ENCODE measurements around the gene GTPBP1.

GTPBP1 gene

GRCh38 chr22:38755155-38755910 is 49.6 kb downstream of the GTPBP1 start:
- no peak overlapping the region for H3K14ac ChIP-seq (ENCODE audit: low read length)
- peak overlapping the region; percentile 66 to 86 for H3K4me3 ChIP-seq (ENCODE audit: low read length in 2 of 2)
- peak overlapping the region; percentile 85 for H3K18ac ChIP-seq (ENCODE audit: low read length)
- peak overlapping the region; percentile 85 for H3K9ac ChIP-seq (ENCODE audit: low read depth, low read length, poor library complexity)
- H3K9me3 ChIP-seq (replicated peaks in 1 of 2; ENCODE audit: control insufficient read depth in 2 of 2, insufficient read depth in 1 of 2, low read depth in 1 of 2, low read length in 2 of 2) = no peaks in the 10 kb centered on the region
- peaks cover 2% of the 10 kb centered on the region for H3K79me1 ChIP-seq (ENCODE audit: low read depth, low read length)
- peak overlapping the region; percentile 72 for H3K4me2 ChIP-seq (ENCODE audit: insufficient read depth, low read length, poor library complexity, severe bottlenecking)
- peak overlapping the region; percentile 42 for H2BK15ac ChIP-seq (ENCODE audit: low read length)
- whole genome bisulfite sequencing, 2 donors (ENCODE audit: extremely low coverage in 2 of 2, insufficient read length in 2 of 2, insufficient replicate concordance in 1 of 2) = no CpG with 5 or more reads among the region's 74 CpGs
- H2BK120ac ChIP-seq (ENCODE audit: low read depth, low read length) = no peak overlapping the region
- peaks cover 0 to 7% (median 0%) of the 10 kb centered on the region in 3 experiments for H3K27me3 ChIP-seq (ENCODE audit: control insufficient read depth in 3 of 3, insufficient read depth in 3 of 3, low read depth in 1 of 3, low read length in 3 of 3)
- H4K8ac ChIP-seq (ENCODE audit: low read depth, low read length) = no peak overlapping the region
- H2BK12ac ChIP-seq (ENCODE audit: low read length) = no peak overlapping the region
- DNase-seq (ENCODE audit: low spot score) = peak; percentile 69
- H2AK5ac ChIP-seq (ENCODE audit: low read depth, low read length) = no peak overlapping the region
- no peak overlapping the region for H3K23ac ChIP-seq (ENCODE audit: low read depth, low read length, poor library complexity)
- H3K36me3 ChIP-seq (replicated peaks in 1 of 2; ENCODE audit: control insufficient read depth in 2 of 2, insufficient read depth in 2 of 2, low read length in 2 of 2) = peaks cover 15 to 32% of the 10 kb centered on the region in 2 donors
- peak overlapping the region; percentile 54 for H3K27ac ChIP-seq (replicated peaks; ENCODE audit: low read length)
- H2AFZ ChIP-seq (ENCODE audit: low read length) = peak overlapping the region; percentile 95
- no peak overlapping the region for H2BK5ac ChIP-seq (ENCODE audit: low read length)
- no peak overlapping the region for H4K91ac ChIP-seq (ENCODE audit: low read depth, low read length, poor library complexity)
- H3K4me1 ChIP-seq (ENCODE audit: control insufficient read depth in 2 of 2, insufficient read depth in 1 of 2, low read depth in 1 of 2, low read length in 2 of 2) = peaks cover 1 to 9% of the 10 kb centered on the region in 2 donors
- H3K4ac ChIP-seq (ENCODE audit: low read length) = no peak overlapping the region

- H2BK5ac ChIP-seq (ENCODE audit: low read length) = no peak within 1 kb of the TSS
- peak within 1 kb of the TSS; percentile 97 for H3K18ac ChIP-seq (ENCODE audit: low read length)
- WGBS, 2 donors (ENCODE audit: extremely low coverage in 2 of 2, insufficient read length in 2 of 2, insufficient replicate concordance in 1 of 2) = no CpG with 5 or more reads among the region's 68 CpGs
- peak within 1 kb of the TSS; percentile 44 for H2BK120ac ChIP-seq (ENCODE audit: low read depth, low read length)
- H3K36me3 ChIP-seq (replicated peaks in 1 of 2; ENCODE audit: control insufficient read depth in 2 of 2, insufficient read depth in 2 of 2, low read length in 2 of 2) = peaks cover 10 to 25% of the 10 kb centered on the region in 2 donors
- no peaks in the 10 kb centered on the region for H3K9me3 ChIP-seq (replicated peaks in 1 of 2; ENCODE audit: control insufficient read depth in 2 of 2, insufficient read depth in 1 of 2, low read depth in 1 of 2, low read length in 2 of 2)
- no peak within 1 kb of the TSS for H4K91ac ChIP-seq (ENCODE audit: low read depth, low read length, poor library complexity)
- peak within 1 kb of the TSS; percentile 95 for H2AFZ ChIP-seq (ENCODE audit: low read length)
- H3K9ac ChIP-seq (ENCODE audit: low read depth, low read length, poor library complexity) = peak within 1 kb of the TSS; percentile 89
- H2BK12ac ChIP-seq (ENCODE audit: low read length) = no peak within 1 kb of the TSS
- peak; percentile 75 for DNase-seq (ENCODE audit: low spot score)
- H2AK5ac ChIP-seq (ENCODE audit: low read depth, low read length) = peak within 1 kb of the TSS; percentile 82
- H3K4me1 ChIP-seq (ENCODE audit: control insufficient read depth in 2 of 2, insufficient read depth in 1 of 2, low read depth in 1 of 2, low read length in 2 of 2) = peaks cover 6 to 13% of the 10 kb centered on the region in 2 donors
- peak within 1 kb of the TSS; percentile 54 for H3K27ac ChIP-seq (replicated peaks; ENCODE audit: low read length)
- peak within 1 kb of the TSS; percentile 97 for H3K4ac ChIP-seq (ENCODE audit: low read length)
- H3K4me3 ChIP-seq (ENCODE audit: low read length in 2 of 2) = peak within 1 kb of the TSS; percentile 66 to 86
- peak within 1 kb of the TSS; percentile 89 for H3K4me2 ChIP-seq (ENCODE audit: insufficient read depth, low read length, poor library complexity, severe bottlenecking)
- H3K14ac ChIP-seq (ENCODE audit: low read length) = peak within 1 kb of the TSS; percentile 17
- no peak within 1 kb of the TSS for H4K8ac ChIP-seq (ENCODE audit: low read depth, low read length)
- H3K27me3 ChIP-seq (ENCODE audit: control insufficient read depth in 3 of 3, insufficient read depth in 3 of 3, low read depth in 1 of 3, low read length in 3 of 3) = peaks cover 0 to 7% (median 0%) of the 10 kb centered on the region in 3 experiments
- peak within 1 kb of the TSS; percentile 67 for H3K23ac ChIP-seq (ENCODE audit: low read depth, low read length, poor library complexity)
- peak within 1 kb of the TSS; percentile 92 for H2BK15ac ChIP-seq (ENCODE audit: low read length)
- H3K79me1 ChIP-seq (ENCODE audit: low read depth, low read length) = peaks cover 2% of the 10 kb centered on the region
Measured at GRCh38 chr22:38755911-38756532, 50.3 kb downstream of the GTPBP1 start, which contains the start of gene SUN2. Gene SUN2, minus strand, starts transcription at chr22:38755998. Its CDS starts 3,370 bp downstream, at chr22:38752628.

- H3K4ac ChIP-seq (ENCODE audit: low read length) = no peak overlapping the region
- peak overlapping the region; percentile 42 for H2AK5ac ChIP-seq (ENCODE audit: low read depth, low read length)
- no peak overlapping the region for H3K23ac ChIP-seq (ENCODE audit: low read depth, low read length, poor library complexity)
- DNase-seq (ENCODE audit: low spot score) = no peak
- peaks cover 7 to 13% of the 10 kb centered on the region in 2 donors for H3K4me1 ChIP-seq (ENCODE audit: control insufficient read depth in 2 of 2, insufficient read depth in 1 of 2, low read depth in 1 of 2, low read length in 2 of 2)
- H2BK120ac ChIP-seq (ENCODE audit: low read depth, low read length) = no peak overlapping the region
- no peak overlapping the region for H2BK5ac ChIP-seq (ENCODE audit: low read length)
- peaks cover 0 to 2% of the 10 kb centered on the region in 2 donors for H3K9me3 ChIP-seq (replicated peaks in 1 of 2; ENCODE audit: control insufficient read depth in 2 of 2, insufficient read depth in 1 of 2, low read depth in 1 of 2, low read length in 2 of 2)
- H3K27me3 ChIP-seq (ENCODE audit: control insufficient read depth in 3 of 3, insufficient read depth in 3 of 3, low read depth in 1 of 3, low read length in 3 of 3) = peaks cover 0 to 7% (median 2%) of the 10 kb centered on the region in 3 experiments
- H3K36me3 ChIP-seq (replicated peaks in 1 of 2; ENCODE audit: control insufficient read depth in 2 of 2, insufficient read depth in 2 of 2, low read length in 2 of 2) = peaks cover 4 to 17% of the 10 kb centered on the region in 2 donors
- H2BK12ac ChIP-seq (ENCODE audit: low read length) = no peak overlapping the region
- H3K4me2 ChIP-seq (ENCODE audit: insufficient read depth, low read length, poor library complexity, severe bottlenecking) = no peak overlapping the region
- peak overlapping the region; percentile 95 for H2AFZ ChIP-seq (ENCODE audit: low read length)
- H3K18ac ChIP-seq (ENCODE audit: low read length) = no peak overlapping the region
- no peak overlapping the region for H3K9ac ChIP-seq (ENCODE audit: low read depth, low read length, poor library complexity)
- no peak overlapping the region for H2BK15ac ChIP-seq (ENCODE audit: low read length)
- H3K79me1 ChIP-seq (ENCODE audit: low read depth, low read length) = peaks cover 2% of the 10 kb centered on the region
- peak overlapping the region in 1 of 2 donors; percentile 66 for H3K4me3 ChIP-seq (ENCODE audit: low read length in 2 of 2)
- no peak overlapping the region for H3K27ac ChIP-seq (replicated peaks; ENCODE audit: low read length)
- H4K91ac ChIP-seq (ENCODE audit: low read depth, low read length, poor library complexity) = no peak overlapping the region
- no peak overlapping the region for H4K8ac ChIP-seq (ENCODE audit: low read depth, low read length)
- WGBS, 2 donors (ENCODE audit: extremely low coverage in 2 of 2, insufficient read length in 2 of 2, insufficient replicate concordance in 1 of 2) = no CpG with 5 or more reads among the region's 17 CpGs
- no peak overlapping the region for H3K14ac ChIP-seq (ENCODE audit: low read length)
Measured at GRCh38 chr22:38756711-38757463, 51.1 kb downstream of the GTPBP1 start.
